PFSK-1 (cell line): ENCODE data around the gene NCKAP1.

Experiments
- FOXP2 ChIP-seq: optimal IDR thresholded peaks from 2 replicates; pipeline ENCODE3; 2011; ENCODE audit warnings: borderline replicate concordance, control low read depth, inconsistent platforms; ENCODE audit not compliant: insufficient read depth; ENCODE audit errors: extremely low read length, extremely low read depth
- POLR2AphosphoS5 ChIP-seq: IDR thresholded peaks from 2 replicates; pipeline ENCODE4 v1.6.1; 2012; ENCODE audit warnings: low read depth, mild to moderate bottlenecking, control low read depth, low read length, moderate library complexity
- SIN3A ChIP-seq: IDR thresholded peaks from 2 replicates; pipeline ENCODE4 v1.6.1; 2012; ENCODE audit warnings: mild to moderate bottlenecking, low read length, moderate library complexity, borderline replicate concordance; ENCODE audit not compliant: insufficient read depth
- TAF1 ChIP-seq: IDR thresholded peaks from 2 replicates; pipeline ENCODE4 v1.6.1; 2012; ENCODE audit warnings: low read length, control low read depth, borderline replicate concordance; ENCODE audit not compliant: insufficient read depth
- TF ChIP-seq, protein P1 (sequence below), 2 experiments: IDR thresholded peaks; 2 replicates each; pipeline versions ENCODE4 v1.6.1 to v1.8.0; 2011 to 2012; ENCODE audit warnings: low read depth in 2 of 2, low read length in 2 of 2, control low read depth in 1 of 2, inconsistent platforms in 1 of 2, mild to moderate bottlenecking in 1 of 2, moderate library complexity in 1 of 2; ENCODE audit not compliant: insufficient read depth in 1 of 2

NCKAP1 gene

GRCh38 chr2:182980652-182981051 is 57.6 kb downstream of the NCKAP1 start:
- TF ChIP-seq, protein P1, sequence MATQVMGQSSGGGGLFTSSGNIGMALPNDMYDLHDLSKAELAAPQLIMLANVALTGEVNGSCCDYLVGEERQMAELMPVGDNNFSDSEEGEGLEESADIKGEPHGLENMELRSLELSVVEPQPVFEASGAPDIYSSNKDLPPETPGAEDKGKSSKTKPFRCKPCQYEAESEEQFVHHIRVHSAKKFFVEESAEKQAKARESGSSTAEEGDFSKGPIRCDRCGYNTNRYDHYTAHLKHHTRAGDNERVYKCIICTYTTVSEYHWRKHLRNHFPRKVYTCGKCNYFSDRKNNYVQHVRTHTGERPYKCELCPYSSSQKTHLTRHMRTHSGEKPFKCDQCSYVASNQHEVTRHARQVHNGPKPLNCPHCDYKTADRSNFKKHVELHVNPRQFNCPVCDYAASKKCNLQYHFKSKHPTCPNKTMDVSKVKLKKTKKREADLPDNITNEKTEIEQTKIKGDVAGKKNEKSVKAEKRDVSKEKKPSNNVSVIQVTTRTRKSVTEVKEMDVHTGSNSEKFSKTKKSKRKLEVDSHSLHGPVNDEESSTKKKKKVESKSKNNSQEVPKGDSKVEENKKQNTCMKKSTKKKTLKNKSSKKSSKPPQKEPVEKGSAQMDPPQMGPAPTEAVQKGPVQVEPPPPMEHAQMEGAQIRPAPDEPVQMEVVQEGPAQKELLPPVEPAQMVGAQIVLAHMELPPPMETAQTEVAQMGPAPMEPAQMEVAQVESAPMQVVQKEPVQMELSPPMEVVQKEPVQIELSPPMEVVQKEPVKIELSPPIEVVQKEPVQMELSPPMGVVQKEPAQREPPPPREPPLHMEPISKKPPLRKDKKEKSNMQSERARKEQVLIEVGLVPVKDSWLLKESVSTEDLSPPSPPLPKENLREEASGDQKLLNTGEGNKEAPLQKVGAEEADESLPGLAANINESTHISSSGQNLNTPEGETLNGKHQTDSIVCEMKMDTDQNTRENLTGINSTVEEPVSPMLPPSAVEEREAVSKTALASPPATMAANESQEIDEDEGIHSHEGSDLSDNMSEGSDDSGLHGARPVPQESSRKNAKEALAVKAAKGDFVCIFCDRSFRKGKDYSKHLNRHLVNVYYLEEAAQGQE (IDR thresholded peaks at IDR 0.05; ENCODE audit: insufficient read depth in 1 of 2, low read depth in 2 of 2, low read length in 2 of 2), result no peak
- TF ChIP-seq FOXP2, result no peak
- TF ChIP-seq SIN3A, result no peak
- no peak for TF ChIP-seq TAF1
- TF ChIP-seq POLR2AphosphoS5, result no peak

DNA sequence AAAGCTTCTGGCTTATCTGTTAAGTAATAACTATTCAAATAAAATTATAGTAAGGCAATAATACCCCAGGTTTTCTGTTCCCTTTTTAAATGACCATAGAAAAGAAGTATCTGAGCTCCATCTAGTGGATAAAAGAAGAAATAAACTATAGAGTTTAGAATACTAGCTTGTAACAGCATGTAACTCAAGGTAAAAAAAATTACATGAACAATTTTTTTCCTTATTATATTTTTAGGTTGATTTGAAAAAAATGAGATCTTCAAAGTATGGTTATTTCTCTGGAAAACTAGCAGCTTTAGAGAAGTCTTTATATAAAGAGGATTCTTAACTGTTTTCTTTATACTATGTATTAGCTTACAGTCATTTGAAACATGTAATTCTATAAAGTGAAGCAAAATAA is 58.1 kb downstream of the NCKAP1 start:
- TF ChIP-seq TAF1 (no peak), POLR2AphosphoS5 (no peak), SIN3A (no peak), FOXP2 (no peak)
- TF ChIP-seq, protein P1 (IDR thresholded peaks at IDR 0.05; ENCODE audit: insufficient read depth in 1 of 2, low read depth in 2 of 2, low read length in 2 of 2), result no peak

- no peak for TF ChIP-seq FOXP2
- no peak for TF ChIP-seq POLR2AphosphoS5
- no peak for TF ChIP-seq SIN3A
- TF ChIP-seq, protein P1 (IDR thresholded peaks at IDR 0.05; ENCODE audit: insufficient read depth in 1 of 2, low read depth in 2 of 2, low read length in 2 of 2), result no peak
- TF ChIP-seq TAF1, result no peak
Measured at GRCh38 chr2:182977463-182977862, 60.8 kb downstream of the NCKAP1 start.

DNA sequence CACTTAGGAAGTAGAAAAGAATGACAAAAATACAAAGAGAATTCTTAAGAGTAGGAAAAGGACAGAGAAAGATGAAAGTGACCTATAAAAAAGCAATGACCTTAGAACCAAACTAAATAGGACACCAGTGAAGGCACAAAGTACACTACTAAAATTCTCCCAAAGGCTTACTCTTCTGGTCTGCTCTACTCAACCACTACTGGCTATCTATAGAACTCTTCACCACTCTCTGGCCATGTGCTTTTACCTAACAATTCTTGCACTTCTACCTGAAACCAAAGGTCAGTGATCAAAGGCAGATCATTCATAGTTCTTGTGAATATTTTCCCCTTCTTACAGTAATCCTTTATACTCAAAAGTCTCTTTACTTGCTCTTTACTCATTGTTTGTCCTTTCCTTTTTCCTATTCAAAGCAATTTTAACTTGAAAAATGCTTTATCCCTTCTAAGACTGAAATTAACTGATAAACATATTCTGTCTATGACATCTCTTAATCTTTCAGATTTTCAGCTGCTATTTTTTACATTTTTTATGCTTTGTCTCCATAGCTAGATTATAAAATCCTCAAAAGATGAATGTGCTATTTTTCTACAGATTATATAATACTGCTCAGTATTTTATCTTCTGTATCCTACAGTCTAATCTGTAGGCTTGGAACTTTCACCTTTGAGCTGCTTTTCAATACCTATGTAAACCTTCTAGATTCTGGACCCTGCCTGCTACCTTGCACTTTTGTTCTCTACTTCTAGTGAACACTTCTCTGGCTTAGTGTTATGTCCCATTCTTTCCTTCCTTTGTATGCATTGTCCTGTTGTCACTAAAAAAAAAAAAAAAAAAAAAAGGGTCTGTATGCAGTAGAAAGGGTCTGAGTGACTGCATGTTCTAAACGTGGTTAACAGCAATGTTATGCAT is 64.6 kb downstream of the NCKAP1 start:
- TF ChIP-seq FOXP2 (no peak), POLR2AphosphoS5 (no peak), TAF1 (no peak), SIN3A (no peak)
- TF ChIP-seq, protein P1 (IDR thresholded peaks at IDR 0.05; ENCODE audit: insufficient read depth in 1 of 2, low read depth in 2 of 2, low read length in 2 of 2), result no peak
